ENCODE measurements around the gene MYRIP. TPM values are rescaled to one million over a fixed set of nuclear protein-coding genes. Genes with fewer than 3 reads are reported as not detected.

The MYRIP gene
- total RNA-seq, 1 experiment from 2014 or later, result 2.7 TPM

DNA sequence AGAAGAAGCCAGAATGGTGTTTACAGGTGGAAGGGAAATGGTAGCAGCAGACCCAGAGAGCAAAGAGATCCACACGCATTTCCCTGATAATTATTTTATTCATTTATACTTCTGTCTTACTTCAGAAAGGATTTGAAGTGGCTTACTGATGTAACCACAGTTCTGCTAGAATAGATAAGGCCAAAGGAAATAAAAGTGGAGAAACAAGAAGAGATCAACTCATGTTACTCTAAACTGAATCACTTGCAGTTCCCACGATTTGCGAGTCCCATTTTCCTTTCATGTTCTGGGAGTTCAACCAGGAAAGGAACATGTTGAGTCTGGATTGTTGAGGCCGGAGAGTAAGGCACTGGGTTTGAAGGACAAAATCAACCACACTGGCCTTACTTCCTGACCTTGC, 151.8 kb downstream of the MYRIP start:
- DNase-seq (ENCODE audit: extremely low read depth, low read depth), result no peak

DNA sequence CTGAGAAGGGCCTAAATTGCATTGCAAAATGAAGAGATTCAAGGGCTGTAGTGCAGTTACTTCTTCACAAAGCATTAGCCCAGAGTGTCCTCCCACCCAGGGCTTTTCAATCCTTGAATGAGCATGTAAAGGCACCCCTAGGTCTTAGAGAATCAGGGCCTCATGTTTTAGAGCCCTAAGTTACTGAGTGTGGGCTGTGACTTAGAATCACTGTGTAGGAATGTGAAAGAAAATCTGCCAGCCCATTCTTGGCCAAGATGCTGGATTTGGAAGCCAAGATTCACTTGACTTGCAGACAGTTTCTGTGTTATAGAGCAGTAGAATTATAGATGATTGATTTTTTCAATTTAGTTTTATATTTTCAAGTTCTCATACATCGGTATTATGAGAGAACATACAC, 153.2 kb downstream of the MYRIP start:
- DNase-seq (ENCODE audit: extremely low read depth, low read depth), result no peak

DNA sequence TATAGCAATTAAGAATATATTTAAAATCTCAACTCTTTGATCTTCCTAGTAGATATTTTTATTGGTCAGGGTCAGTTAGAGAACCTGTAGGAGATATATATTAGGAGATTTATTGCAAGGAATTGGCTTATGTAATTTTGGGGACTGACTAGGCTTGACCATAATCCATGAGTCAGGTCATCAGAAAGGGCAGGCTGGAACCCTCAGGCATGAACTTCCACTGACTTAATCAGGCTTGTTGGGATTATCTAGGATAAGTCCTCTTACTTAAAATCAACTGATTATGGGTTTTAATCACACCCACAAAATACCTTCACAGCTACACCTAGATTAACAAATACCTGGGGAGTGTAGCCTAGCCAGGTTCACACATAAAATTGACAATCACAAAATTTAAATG, 156.1 kb downstream of the MYRIP start:
- DNase-seq (ENCODE audit: extremely low read depth, low read depth), result no peak

DNA sequence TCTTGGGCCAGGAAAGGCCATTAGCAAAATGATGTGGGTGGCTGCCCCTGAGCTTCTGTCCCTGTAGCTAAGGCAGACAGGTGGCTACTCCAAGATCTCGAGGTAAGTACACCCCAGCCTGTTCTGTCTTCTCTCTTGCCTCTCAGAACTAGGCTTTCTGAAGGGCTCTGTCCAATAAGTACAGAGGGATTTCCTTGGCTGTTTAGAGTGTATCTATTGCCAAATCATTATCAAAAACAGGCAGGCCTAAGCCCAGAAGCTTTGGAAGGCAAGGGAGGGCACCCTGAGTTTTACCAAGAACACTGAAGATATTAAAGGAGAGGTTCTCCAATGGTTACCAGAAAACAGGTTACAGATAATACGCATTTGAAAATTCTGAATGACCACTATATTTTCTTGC, 156.6 kb downstream of the MYRIP start:
- DNase-seq (ENCODE audit: extremely low read depth, low read depth), result no peak

DNA sequence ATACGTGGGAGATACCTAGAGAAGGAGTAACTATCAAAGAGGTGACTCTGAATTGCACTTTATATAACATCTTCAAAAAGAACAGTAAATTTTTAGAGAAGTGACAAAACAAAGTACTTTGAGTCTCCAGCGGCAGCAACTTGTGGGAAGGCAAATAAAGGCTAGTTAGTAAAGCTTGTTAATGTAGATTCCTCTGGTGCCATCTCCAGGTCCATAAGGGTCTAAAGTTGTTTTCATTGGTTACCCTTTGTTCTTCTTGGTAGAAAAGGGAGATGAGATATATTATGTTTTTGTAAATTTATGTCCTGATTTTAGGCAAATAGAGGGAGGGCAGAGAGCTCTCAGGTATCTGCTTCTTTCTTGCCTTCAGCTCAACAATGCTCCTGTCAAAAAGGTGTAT, 161.6 kb downstream of the MYRIP start:
- no peak for DNase-seq (ENCODE audit: extremely low read depth, low read depth)

DNA sequence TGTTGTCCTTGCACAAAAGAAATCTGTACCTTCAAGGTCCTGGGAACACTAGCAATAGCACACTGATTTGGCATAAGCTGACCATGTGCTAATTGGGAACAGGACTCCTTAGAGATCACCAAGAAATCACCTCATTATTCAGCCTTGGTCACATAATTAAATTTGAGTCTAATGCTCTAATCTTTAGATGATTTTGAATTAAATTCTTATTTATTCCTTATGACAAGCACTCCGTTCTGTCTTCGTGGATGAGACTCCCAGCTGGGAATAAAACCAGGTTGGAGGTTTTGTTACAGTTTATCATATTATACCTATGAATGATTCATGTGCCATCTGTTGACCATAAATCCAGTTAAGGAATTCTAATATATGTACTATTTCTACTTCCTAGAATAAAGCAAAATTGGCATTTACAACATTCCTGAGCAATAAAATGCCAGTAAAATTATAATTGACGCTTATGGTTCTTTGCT, 162.2 kb downstream of the MYRIP start:
- DNase-seq (ENCODE audit: extremely low read depth, low read depth), result no peak

DNA sequence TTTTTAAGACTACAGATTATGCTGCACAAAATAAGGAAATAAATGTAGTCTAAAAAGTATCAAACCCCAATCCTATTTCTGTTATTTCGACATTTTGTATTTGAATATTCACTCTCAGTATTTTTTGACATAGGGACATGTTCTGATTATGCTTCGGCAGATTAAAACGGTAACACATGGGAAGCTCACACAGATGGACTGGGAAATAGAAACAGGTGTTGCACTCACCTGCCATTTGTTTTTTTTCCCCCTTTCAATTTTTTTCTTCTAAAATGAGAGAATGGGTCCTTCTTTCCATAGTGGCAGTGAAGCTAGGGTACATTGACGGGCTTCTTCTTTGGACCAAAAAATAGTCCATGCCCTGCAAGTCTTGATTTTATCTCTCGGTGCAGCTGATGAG, 163.1 kb downstream of the MYRIP start:
- DNase-seq (ENCODE audit: extremely low read depth, low read depth), result no peak

DNA sequence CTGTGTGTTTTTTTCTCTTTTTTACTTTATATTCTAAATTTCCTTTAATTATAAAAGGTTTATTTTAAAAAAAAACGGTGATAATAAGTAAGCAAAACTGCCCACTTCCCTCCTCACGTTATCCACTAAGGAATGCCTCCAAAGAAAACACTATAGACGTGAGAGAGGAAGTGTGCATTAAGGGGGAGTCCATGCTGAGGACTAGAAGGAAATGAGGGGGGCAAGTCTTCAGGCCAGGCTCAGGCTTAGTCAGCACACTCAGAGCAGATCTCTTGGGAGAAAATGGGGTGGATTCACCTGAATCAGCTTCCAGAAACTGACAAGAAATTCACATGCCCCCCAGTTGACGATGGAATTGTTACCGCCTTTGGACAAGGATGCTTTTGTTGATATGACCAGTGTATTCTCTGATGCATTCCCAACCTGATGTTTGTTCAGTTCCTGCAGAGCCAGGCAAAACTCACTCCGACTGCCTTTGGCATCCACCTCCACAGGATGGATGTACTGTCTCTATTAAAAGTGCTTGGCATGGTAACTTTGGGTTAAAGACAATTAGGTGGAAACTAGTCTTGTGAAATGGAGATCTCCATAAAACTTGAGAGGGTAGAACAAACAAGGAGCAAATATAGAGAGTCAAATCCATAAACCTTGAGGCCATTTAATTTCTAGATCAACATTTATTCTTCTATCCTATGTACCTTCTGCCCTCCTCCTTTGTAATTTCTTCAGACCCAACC, 167.8 kb downstream of the MYRIP start:
- DNase-seq (ENCODE audit: extremely low read depth, low read depth), result no peak

DNA sequence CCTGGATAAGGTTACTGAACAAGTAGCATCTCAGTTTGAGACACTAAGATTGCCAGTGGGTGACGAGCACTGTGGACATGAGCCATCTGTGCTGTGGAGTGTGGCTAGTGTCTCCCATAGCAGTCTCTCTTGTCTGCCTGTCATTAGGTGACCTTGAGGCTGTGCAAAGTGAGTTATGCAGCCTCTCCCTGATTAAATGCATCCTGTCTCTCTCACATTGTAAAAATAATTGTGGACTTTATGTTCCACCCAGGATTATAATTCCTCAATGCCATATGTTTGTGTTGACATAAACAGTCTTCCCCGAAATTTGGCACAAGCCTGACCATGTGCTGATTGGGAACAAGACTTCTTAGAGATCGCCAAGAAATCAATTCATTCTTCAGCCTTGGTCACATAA, 168.9 kb downstream of the MYRIP start:
- DNase-seq (ENCODE audit: extremely low read depth, low read depth), result no peak

DNA sequence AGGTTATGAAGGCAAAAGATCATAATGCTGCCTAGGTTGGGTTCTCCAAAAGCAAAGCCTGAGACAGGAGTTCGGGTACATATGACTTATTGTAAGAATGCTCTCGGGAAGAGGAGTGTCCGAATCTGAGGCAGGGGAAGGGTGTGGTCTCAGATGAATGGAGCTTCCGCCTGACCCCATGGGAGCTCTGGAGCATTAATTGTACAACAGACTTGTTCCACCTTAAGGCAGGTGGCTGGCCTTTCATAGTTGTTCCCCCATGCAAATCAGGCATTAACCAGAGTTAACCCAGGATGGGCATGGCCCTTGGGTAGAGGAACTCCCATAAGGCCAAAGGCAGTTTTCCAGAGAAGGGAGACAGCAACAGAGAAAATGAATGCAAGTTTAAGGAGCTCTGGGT, 170.6 kb downstream of the MYRIP start:
- no peak for DNase-seq (ENCODE audit: extremely low read depth, low read depth)

DNA sequence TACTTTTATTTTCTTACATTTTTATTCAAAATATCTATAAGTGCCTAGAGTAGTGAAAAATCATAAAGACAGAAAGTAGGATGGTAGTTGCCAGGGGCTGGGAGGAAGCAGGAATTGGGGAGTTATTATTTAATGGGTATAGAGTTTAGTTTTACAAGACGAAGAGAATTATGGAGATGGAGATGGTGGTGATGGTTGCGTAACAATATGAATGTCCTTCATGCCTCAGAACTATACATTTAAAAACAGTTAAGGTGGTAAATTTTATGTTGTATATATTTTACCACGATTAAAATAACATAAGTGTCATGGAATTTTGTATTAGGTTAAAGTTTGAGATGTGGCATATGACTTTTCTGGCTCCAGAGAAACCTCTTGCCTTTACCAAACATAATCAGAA, 171.4 kb downstream of the MYRIP start:
- no peak for DNase-seq (ENCODE audit: extremely low read depth, low read depth)

DNA sequence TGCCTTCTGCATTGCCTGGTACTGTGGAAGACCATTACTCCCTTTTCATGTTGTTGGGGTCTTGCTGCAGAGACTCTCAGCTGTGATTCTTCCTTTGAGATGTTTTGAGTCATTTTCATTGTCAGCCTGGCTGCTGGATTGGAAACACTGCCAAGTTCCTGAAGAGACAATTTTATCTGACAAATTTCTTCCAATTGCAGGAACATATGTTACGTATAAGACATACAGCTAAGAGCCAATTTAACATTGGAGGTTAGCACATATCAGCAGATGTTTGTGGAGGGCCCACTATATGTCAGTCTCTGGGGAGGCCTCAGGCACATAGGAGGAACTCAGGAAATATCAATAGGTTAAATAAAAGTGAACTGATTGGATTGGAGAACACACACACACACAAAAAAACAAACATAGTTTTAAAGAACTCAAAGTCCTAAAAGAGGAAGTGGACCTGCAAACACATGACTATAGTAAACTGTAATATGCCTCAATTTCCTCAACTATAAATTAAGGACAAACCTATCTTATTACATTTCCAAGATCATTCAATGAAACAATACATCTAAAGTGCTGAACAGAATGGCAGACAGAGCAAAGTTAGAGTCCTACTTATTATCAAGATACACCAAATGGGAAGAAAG, 172.3 kb downstream of the MYRIP start:
- no peak for DNase-seq (ENCODE audit: extremely low read depth, low read depth)

DNA sequence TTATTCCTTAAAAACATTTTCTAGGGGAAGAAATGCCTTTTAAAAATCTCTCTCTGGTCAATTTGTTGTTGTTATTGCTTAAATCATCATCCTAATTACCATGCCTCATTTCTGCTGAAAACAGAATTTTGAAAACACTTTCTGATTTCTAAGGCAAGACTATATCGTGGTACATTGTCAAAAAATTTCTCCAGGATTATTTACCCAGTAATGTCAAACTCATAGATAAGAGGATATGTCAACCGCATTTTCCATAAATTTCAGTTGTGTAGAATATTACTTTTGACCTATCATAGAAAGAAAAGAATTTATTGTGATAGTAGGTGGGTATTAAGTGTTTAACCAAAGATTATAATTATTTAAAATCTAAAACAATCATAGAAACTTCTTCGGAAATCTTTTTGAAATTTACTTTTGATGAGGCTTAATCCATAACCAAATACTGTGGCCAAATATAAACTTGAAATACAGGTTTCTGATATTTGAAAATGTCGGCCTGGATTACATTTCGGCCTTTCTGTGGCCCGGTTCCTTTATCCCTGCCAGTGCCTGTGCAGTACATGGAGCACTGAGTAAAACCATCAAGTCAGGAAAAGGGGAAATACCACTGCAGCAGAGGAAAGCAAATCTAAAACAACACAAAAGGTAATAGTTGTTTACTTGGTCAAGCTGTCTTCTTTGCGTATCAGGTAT, 173.4 kb downstream of the MYRIP start:
- no peak for DNase-seq (ENCODE audit: extremely low read depth, low read depth)

DNA sequence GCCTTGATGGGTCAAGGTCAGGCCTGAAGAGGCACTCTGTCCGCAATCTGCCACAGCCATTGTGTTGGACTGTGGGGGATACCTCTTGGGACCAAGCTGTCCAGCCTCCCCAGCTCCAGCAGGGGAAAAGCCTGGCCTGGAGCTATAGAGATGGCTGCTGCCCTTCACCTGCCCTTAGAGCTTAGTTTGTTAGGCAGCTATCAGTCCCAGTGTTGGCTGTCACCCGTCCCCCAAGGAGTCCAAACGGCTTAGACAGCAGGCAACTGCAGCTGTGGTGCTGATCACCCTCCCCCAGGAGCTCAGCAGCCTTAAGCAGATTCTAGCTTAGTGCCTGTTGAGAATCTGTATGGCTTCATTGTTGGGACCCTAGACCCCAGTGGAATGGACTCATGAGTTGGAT, 180.3 kb downstream of the MYRIP start:
- no peak for DNase-seq (ENCODE audit: extremely low read depth, low read depth)

DNA sequence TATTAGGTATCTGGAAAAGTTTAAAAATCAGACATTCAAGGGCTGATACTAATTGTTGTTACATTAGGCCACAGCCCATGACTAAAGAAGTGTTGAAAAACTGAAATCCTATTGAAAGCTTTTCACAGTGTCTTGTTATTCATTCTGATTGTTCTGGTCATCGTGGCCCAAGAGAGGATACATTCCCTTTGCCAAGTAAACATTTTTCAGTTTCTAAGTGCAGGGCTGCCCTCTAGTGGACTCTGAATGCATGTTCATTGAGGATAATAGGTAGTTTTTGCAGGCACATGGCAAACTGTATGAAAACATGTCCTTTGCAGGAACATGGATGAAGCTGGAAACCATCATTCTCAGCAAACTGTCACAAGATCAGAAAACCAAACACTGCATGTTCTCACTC, 181.1 kb downstream of the MYRIP start:
- DNase-seq (ENCODE audit: extremely low read depth, low read depth), result peak; percentile 32

DNA sequence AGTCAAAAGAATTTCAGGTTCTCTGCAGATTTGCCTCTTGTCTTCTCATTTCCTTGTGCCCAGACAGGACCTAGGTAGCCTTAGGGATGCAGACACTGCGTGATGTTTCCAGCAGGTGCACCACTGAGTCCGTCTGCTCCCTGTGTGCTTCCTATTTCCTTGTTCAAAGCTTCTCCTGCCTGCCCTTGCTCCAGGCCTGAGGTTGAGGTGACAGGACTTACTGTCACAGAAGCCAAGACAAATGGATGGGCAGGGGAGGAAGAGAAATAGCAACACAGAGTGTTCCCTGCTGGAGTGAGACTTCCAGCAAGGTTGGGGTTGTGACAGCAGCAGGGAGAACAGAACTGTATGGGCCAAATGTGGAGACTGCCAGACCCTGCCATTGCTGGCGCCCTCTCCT, 199.4 kb downstream of the MYRIP start:
- no peak for DNase-seq (ENCODE audit: extremely low read depth, low read depth)

DNA sequence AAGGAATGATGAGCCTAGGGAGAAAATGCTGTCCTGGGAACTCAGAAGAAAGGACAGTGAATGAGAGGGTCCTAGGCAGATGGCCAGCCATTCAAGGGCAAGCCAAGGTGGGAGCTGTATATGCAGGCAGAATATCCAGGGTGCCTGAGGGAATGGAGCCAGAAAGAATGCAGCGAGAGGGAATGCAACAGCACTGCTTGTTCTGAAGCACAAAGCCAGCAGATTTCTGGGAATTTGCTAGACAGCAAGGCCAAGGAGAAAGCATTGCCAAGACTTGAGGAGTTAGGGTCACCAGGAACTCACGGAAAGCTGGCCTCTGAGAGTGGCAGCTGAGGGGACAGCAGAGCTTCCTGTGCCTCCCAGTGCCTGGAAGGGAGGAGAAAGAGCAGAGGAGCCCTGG, 200.6 kb downstream of the MYRIP start:
- no peak for DNase-seq (ENCODE audit: extremely low read depth, low read depth)

DNA sequence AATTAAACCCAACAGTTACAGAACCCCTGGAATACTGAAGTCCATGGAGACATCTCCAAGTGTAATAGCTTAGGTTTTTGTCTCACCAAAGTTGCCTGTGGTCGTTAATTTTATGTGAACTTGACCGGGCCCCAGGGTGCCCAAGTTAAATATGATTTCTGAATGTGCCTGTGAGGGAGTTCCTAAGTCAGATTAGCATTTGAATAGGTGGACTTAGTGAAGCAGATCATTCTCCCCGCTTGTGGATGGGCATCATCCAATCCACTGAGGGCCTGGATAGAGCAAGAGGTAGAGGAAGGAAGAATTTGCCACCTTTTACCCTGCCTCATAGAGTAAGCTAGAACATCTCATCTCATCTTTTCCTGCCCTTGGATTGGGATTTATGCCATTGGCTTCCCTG, 203.0 kb downstream of the MYRIP start:
- no peak for DNase-seq (ENCODE audit: extremely low read depth, low read depth)

DNA sequence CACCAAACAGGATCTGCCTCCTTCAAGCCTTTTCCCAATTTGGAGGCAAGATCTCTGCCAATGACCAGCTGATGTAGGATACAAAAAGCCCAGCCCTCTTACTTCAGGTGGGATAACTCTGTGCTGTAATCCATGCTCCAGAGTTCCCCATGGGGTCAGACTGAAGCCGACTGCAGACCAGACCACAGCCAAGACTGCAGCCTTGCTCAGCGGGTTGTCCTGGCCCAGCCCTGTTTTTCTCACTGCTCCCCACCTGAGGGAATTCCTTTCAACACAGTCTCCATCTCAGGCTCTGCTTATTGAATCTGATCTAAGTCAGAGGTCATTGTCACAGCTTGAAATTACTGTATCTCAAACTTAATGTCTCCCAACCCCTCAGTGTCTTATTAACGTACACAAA, 207.0 kb downstream of the MYRIP start:
- no peak for DNase-seq (ENCODE audit: extremely low read depth, low read depth)

DNA sequence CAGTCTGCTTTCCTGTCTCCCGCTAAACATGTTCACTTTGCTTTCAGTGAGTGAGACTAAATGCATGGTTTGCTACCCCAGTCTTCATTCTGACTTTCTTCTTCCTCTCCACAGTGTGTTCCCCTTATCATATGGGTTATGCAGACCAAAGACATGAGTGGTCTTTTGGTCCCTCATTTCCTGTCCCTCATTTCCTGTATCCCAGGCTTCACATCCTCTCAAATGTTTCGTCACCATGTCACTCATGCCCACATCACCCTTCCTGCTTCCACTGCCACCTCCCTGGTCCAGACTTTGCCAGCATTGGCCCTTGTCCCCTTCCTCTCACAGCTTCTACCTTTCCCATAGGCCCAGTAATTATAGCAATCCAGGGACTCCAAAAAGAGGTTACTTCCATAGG, 209.0 kb downstream of the MYRIP start:
- no peak for DNase-seq (ENCODE audit: extremely low read depth, low read depth)

DNA sequence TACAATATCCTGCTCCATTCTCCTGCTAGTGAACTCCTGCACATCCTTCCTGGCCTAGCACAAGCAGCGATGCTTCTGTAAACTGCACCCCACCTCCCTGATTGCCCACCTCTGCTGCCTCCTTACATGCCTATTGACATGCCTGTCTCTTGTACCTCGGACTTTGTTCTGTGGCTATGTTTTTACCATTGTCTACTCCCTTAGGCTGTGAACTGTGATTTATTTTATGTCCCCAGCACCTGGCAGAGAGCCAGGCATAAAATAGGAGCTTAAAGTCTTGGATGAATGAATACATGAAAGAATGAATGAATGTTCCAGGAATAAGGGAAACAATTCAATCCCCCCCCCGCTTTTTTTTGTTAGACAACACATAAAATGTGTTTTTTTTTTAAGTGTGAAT, 210.0 kb downstream of the MYRIP start:
- DNase-seq (ENCODE audit: extremely low read depth, low read depth), result no peak

DNA sequence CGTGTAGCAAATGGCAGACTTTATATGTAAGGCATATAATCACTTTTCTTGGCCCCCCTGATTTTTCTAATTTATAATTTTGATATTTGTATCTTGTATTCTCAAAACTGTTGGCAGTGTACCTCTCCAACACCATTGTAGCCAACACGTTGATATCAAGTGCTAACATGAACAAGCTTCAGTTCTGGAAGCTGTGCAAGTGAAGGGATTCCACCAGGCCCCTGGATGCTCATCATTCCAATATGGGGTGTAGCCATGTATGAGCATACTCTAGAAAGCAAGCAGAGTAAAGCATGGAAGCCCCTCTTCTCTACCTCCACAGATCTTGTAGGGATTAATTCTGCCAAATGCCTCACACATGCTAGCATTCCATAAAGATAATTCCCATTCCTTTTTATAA, 211.3 kb downstream of the MYRIP start:
- no peak for DNase-seq (ENCODE audit: extremely low read depth, low read depth)
